A673 (cell line): Measurements from ENCODE around the gene BBS7.

Experiments
- EZH2 ChIP-seq: fragments of 200-600 bp; sonication (generic); IDR thresholded peaks from 2 replicates; pipeline ENCODE4 v1.6.1; 2017; ENCODE audit warnings: borderline replicate concordance, low read depth, mild to moderate bottlenecking, mixed read lengths, antibody characterized with exemption, low read length; ENCODE audit not compliant: poor library complexity, severe bottlenecking
- TF ChIP-seq, protein P1 (sequence below): fragments of 300-800, 200-600 bp; sonication (generic); conservative IDR thresholded peaks from 2 replicates; pipeline ENCODE4 v1.5.1; 2017; ENCODE audit warnings: low read depth, mild to moderate bottlenecking, antibody characterized with exemption, low read length, moderate library complexity, mixed read lengths

DNA sequence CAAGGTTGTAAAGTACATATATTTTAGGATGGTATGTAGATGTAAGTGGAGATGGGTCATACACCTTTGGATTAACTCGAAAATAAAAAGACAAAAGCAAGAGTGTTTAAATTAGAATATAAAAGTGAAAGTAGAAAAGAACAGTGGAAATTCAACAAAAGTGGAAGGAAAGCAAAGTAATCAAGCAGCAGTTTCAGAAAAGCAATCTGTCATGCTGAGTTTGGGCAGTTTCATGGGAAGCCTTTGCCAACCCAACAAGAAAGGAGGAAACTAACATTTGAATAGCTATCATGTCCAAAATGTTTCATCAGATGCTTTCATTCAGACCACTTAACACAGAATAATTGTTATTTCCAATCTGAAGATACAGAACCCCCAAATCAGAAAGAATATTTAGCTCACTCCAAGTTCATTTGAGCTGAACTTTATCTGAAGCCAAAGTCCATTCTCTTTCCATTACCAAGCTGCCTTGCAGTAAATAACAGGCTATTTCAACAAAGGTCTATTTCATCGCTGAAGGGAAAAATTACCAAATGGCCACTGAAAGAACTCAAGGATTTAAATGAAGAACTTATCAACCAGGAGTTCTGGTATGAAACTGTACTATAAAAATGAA is 71.0 kb downstream of the BBS7 start:
- TF ChIP-seq, protein P1, sequence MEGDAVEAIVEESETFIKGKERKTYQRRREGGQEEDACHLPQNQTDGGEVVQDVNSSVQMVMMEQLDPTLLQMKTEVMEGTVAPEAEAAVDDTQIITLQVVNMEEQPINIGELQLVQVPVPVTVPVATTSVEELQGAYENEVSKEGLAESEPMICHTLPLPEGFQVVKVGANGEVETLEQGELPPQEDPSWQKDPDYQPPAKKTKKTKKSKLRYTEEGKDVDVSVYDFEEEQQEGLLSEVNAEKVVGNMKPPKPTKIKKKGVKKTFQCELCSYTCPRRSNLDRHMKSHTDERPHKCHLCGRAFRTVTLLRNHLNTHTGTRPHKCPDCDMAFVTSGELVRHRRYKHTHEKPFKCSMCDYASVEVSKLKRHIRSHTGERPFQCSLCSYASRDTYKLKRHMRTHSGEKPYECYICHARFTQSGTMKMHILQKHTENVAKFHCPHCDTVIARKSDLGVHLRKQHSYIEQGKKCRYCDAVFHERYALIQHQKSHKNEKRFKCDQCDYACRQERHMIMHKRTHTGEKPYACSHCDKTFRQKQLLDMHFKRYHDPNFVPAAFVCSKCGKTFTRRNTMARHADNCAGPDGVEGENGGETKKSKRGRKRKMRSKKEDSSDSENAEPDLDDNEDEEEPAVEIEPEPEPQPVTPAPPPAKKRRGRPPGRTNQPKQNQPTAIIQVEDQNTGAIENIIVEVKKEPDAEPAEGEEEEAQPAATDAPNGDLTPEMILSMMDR: no peak
- TF ChIP-seq EZH2: no peak
